ES-I3 (cell line): ENCODE results near the gene KCNS1.
"Not testable (repeated sequence)": the region's sequence is repeated elsewhere in the genome, so short reads cannot be mapped to it uniquely, and the experiment has no call there.

ENCODE experiments used
- H3K36me3 ChIP-seq: 2 replicates; pipeline ENCODE4 v1.6.1; 2013; ENCODE audit warnings: mild to moderate bottlenecking, low read length, control low read depth, moderate library complexity; ENCODE audit not compliant: insufficient read depth
- H3K4me1 ChIP-seq: 2 replicates; pipeline ENCODE4 v1.6.1; 2013; ENCODE audit warnings: mild to moderate bottlenecking, control low read depth, low read length; ENCODE audit not compliant: insufficient read depth
- H3K9ac ChIP-seq: 2 replicates; pipeline ENCODE4 v1.6.1; 2013; ENCODE audit warnings: low read depth, mild to moderate bottlenecking, low read length, moderate library complexity
- H3K9me3 ChIP-seq: 2 replicates; pipeline ENCODE4 v1.6.1; 2013; ENCODE audit warnings: mild to moderate bottlenecking, low read length, moderate library complexity; ENCODE audit not compliant: control insufficient read depth, insufficient read depth

KCNS1 gene

GRCh38 chr20:45080867-45081624 lies 19.9 kb downstream of the KCNS1 start:
- peaks cover 9% of the 10 kb centered on the region for H3K36me3 ChIP-seq
- peaks cover 8% of the 10 kb centered on the region for H3K4me1 ChIP-seq
- H3K9ac ChIP-seq, result no peak overlapping the region
- peaks cover 3% of the 10 kb centered on the region; the same call in 1 of the 2 replicates for H3K9me3 ChIP-seq

- Histone ChIP-seq H3K9me3 (peaks cover 3% of the 10 kb centered on the region; the same call in 1 of the 2 replicates), H3K36me3 (peaks cover 8% of the 10 kb centered on the region), H3K9ac (no peak overlapping the region), H3K4me1 (peaks cover 8% of the 10 kb centered on the region)
These were observed 23.4 kb downstream of the KCNS1 start for GRCh38 chr20:45077559-45077958.

DNA sequence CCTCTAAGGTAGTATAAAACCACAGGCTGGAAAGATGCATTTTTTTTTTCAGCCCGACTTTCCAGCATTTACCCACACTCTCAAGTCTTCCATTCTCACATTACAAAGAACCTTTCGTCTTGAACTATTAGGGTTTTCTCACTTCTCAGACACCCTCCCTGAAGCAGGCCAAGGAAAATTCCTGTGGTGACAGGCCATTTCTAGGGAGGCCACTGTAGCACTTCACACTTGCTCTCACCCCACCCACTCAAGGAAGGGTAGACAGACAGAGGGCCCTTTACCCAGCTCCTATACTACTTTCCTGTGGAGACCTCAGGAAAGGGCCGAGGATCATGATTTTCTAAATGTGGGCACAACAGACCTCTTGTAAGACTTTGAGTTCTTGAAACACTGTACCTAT lies 27.7 kb downstream of the KCNS1 start:
- H3K9ac ChIP-seq, result no peak overlapping the region
- H3K36me3 ChIP-seq, result no peaks in the 10 kb centered on the region; the same call in 1 of the 2 replicates
- peaks cover 8% of the 10 kb centered on the region for H3K4me1 ChIP-seq
- no peaks in the 10 kb centered on the region for H3K9me3 ChIP-seq

- Histone ChIP-seq H3K9ac (no peak overlapping the region), H3K36me3 (no peaks in the 10 kb centered on the region; the same call in 1 of the 2 replicates), H3K4me1 (peaks cover 8% of the 10 kb centered on the region), H3K9me3 (no peaks in the 10 kb centered on the region)
These were observed 28.9 kb downstream of the KCNS1 start for GRCh38 chr20:45072066-45072465.

DNA sequence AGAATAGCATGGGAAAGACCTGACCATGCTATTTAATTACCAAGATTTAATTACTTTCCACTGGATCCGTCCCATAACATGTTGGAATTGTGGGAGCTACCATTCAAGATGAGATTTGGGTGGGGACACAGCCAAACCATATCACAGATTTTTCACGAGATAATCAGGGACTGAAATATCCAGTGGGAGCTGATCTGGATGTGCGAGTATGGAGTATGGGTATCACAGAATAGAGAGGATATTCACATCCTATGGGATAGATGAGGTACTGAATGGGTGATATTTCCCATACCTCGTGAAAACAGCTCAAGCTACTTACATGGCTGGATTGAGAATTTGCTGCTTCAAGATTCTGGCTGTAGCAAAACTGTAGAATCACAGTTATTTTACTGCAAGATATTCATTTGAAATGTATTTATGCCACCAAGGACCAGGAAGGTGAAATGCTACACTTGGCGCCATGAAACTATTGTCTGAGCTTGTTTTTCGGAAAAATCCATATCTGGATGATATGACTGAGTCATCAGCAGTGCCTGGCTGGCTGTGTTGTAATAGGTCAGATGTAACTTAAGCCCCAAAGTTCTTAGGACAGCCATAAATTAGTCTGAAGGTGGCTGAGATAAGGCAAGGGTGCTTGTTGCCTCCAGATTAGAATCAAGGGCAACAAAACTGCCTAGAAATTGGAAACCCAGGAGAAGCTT lies 29.8 kb downstream of the KCNS1 start:
- no peak overlapping the region for H3K9ac ChIP-seq
- no peaks in the 10 kb centered on the region; the same call in 1 of the 2 replicates for H3K36me3 ChIP-seq
- 0 out of 2 replicates have a peak, but pooled peaks cover under 1% of the 10 kb centered on the region for H3K4me1 ChIP-seq
- H3K9me3 ChIP-seq, result no peaks in the 10 kb centered on the region

DNA sequence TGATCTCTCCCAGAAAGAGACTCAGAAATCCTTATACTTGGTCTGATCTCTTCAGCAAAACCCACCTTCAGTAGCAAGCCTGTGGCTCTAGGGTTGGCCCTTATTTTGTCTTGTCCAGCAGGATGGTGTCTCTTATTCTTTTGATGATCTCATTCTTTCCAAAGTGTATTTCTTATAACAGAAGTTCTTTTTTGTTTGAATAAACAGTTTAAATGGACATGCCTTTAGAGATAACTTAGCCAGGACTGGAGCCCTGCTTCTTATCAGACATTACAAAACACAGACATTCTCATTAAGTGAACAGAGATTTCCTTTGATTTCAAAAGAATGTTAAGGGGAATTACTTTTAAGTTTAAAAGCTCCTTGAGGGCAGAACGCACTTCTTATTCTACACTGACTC lies 31.7 kb downstream of the KCNS1 start:
- Histone ChIP-seq H3K9ac (no peak overlapping the region), H3K9me3 (no peaks in the 10 kb centered on the region)

DNA sequence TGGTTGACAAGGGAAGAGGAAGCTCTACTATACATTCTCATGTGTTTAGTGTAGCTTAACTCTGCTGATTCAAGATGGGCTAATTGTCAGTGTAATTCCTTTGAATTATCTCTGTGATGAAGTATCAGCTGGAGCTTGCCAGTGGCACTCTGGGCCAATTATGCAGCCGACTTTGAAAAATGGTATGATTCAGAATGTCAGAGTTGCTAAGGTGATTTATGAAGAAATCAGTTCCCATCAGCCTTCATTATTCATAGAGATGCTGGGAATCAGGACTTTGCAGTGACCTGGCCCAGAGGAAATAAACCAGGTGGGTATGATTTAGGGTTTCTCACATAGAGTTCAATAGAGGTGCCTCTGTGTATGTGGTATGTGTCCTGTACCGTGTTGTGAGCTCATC lies 33.4 kb downstream of the KCNS1 start:
- Histone ChIP-seq H3K36me3 (no peaks in the 10 kb centered on the region), H3K9ac (no peak overlapping the region), H3K9me3 (no peaks in the 10 kb centered on the region), H3K4me1 (no peaks in the 10 kb centered on the region)

More for the DNA sequence above, 31.7 kb downstream of the KCNS1 start:
- Histone ChIP-seq H3K36me3 (no peaks in the 10 kb centered on the region), H3K4me1 (no peaks in the 10 kb centered on the region)

GRCh38 chr20:45067087-45067486 lies 33.8 kb downstream of the KCNS1 start:
- Histone ChIP-seq H3K36me3 (no peaks in the 10 kb centered on the region), H3K9me3 (peaks cover 3% of the 10 kb centered on the region; the same call in 1 of the 2 replicates), H3K4me1 (no peaks in the 10 kb centered on the region), H3K9ac (no peak overlapping the region)

DNA sequence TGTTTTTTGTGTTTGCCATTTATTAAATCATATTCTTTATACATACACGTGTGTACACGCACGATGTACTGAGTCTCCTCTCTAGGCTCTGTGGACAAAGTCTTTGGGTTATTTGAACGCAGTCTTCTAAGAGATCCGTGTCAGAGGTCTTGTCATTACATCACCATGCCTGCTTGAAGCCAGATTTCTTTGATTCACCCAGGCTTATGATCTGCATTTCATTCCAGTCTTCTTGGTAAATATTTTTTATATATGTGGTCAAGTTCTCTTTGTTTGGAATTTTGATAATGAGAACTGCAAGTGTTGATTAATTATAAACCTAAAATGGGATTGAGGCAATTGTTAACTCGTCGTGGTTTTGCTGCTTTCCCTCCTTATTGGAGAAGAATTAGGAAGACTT lies 34.6 kb downstream of the KCNS1 start:
- H3K9me3 ChIP-seq, result peaks cover 3% of the 10 kb centered on the region; the same call in 1 of the 2 replicates
- no peak overlapping the region for H3K9ac ChIP-seq
- no peaks in the 10 kb centered on the region for H3K4me1 ChIP-seq
- no peaks in the 10 kb centered on the region for H3K36me3 ChIP-seq

DNA sequence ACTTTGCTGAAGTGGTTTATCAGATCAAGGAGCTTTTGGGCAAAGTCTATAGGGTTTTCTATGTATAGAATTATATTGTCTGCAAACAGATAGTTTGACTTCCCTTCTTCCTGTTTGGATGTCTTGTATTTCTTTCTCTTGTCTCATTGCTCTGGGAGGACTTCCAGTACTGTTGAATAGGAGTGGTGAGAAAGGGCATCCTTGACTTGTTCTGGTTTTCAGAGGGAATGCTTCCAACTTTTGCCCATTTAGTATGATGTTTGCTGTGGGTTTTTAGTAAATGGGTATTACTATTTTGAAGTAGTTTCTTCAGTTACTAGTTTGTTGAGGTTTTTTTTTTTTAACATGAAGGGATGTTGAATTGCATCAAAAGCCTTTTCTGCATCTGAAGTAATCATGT lies 36.1 kb downstream of the KCNS1 start:
- H3K9ac ChIP-seq, result no peak overlapping the region
- no peaks in the 10 kb centered on the region for H3K4me1 ChIP-seq
- H3K9me3 ChIP-seq, result peaks cover 3% of the 10 kb centered on the region; the same call in 1 of the 2 replicates
- H3K36me3 ChIP-seq, result no peaks in the 10 kb centered on the region

- H3K4me1 ChIP-seq, H3K9me3 ChIP-seq, H3K36me3 ChIP-seq, H3K9ac ChIP-seq: not testable (repeated sequence)
These were observed 37.8 kb downstream of the KCNS1 start for GRCh38 chr20:45063107-45063506.

DNA sequence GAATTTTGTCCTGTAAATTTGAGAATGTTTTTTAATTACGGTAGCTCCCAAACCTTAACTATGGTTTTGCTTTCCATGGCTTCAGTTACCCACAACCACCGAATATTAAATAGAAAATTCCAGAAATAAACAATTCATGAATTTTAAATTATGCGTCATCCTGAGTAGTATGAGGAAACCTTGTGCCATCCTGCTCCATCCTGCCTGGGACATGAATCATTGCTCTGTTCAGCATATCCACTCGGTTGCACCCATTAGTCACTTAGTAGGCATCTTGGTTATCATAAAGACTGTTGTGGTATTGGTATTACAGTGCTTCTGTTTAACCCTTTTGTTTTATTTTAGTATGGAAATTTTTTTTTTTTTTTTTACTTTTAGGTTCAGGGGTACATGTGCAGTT lies 39.7 kb downstream of the KCNS1 start:
- Histone ChIP-seq H3K9me3 (peaks cover 3% of the 10 kb centered on the region; the same call in 1 of the 2 replicates), H3K9ac (no peak overlapping the region), H3K36me3 (no peaks in the 10 kb centered on the region), H3K4me1 (no peaks in the 10 kb centered on the region)

DNA sequence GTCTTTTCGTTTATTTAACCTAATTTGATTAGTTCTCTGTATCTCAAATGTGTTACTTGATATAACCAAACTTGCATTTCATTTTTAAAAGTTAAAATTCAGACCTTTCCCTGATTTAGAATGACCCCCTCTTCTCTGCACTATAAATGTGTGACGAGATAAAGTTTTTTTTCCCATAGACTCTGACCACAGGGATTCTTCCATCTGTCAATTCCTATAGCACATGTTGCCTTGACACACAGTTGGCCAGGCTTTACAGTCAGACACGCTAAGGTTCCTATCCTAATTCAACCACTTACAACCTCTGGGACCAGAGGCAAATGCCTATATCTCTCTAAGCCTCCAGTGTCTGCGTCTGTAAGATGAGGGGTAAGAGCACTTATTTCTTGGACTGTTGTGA lies 40.6 kb downstream of the KCNS1 start:
- no peaks in the 10 kb centered on the region for H3K4me1 ChIP-seq
- H3K9ac ChIP-seq, result no peak overlapping the region
- peaks cover 3% of the 10 kb centered on the region; the same call in 1 of the 2 replicates for H3K9me3 ChIP-seq
- H3K36me3 ChIP-seq, result no peaks in the 10 kb centered on the region

- Histone ChIP-seq H3K4me1 (no peaks in the 10 kb centered on the region), H3K9ac (no peak overlapping the region), H3K36me3 (no peaks in the 10 kb centered on the region; the same call in 1 of the 2 replicates), H3K9me3 (peaks cover 3% of the 10 kb centered on the region; the same call in 1 of the 2 replicates)
These were observed 41.8 kb downstream of the KCNS1 start for GRCh38 chr20:45059022-45059728.
